Inferior parietal cortex (tissue), 1 donor: ENCODE data around the gene DOCK4.

Experiments used
- DNase-seq: peaks from one replicate; pipeline ENCODE4 v3.0.0-alpha.2; 2016; ENCODE audit errors: extremely low spot score

Gene DOCK4

DNA sequence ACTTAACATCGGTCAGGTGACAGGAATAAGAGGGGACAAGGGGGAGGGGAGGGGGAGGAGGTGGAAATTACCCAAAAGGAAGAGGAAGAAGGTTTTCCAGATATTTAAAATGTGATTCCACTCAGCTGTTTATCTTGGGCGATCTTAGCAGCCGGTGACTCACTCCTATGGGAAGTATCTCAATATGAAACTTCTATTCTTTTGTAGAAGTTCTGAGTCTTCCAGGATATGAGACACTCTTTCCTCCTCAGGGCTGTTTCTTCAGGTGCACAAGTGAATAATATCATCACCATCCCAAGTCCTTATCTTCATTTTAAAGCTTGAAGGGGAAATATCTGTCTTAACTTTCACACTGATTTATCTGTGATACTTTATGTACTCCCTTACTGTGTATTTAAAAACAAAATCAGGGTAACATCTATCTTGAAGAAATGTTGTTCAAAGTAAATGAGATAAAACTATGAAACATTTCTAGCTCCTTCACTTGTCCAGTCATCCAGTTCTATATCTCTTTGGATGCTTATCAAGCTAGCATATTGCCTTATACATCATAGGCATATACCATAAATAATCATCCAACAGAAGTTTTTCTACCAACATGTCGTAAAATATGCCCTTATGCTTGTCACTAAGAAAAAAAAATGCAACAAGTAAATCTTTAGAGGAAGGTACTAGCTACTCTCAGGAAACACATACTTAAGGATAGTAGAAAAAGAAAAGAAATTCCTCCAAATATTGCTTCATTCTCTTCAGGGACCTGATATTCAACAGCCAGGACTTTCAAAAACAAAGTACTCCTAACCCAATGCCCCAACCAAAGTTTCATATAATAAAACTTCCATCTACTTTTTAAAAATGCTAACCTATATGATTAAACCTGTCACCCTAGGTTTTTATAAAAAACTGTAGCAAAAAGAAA, 13.7 kb downstream of the DOCK4 start:
- DNase-seq, result no peak

DNA sequence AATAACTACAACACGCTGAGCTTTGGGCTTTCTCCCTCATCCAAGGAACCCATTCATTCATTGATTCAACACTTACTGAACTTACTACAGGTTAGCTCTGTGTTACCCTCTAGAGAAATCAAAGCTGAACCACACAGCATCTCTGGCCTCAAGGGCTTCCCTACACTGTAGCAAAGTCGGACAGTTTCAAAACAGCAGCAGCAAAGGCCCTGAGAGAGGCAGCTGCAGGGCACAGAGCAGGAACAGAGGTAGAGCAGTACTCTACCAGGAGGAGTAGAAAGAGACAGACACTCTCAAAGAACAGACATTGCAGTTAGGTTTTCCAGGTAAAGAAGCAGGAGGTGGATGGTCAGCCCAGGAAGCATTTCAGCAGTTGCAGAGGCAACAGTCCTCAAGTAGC, 16.1 kb downstream of the DOCK4 start:
- DNase-seq, result no peak

DNA sequence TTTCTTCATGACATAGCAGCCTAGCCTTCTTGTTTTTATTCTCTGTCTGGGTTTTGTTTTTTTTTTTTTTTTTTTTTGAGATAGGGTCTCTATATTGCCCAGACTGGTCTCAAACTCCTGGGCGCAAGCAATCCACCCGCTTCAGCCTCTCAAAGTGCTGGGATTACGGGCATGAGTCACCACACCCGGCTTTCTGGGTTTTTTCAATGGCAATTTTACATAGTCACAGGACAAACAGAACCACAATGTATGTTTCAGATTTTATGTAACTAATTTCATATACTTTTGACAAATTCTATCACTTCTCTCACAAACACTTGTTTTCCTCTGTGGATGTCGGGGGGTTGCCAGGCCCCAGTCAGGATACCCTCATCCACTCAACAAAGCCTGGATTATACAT, 16.5 kb downstream of the DOCK4 start:
- DNase-seq, result no peak

DNA sequence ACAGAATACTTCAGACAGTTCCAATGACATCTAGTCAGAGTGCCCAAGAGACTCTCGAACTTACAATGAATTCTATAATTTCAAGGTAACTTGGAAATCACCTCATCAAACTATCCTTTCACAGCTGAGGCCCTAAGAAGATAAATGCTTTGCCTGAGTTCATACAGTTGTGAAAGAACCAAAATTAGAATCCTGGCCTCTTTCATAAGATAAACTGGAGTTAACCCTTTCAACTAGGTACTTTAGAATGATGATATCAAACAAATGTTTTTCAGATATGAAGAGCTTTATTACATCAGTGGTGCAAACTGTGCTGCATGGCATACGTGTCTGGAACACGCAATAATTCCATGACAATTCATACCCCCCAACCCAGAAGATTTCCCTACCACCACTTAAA, 17.9 kb downstream of the DOCK4 start:
- DNase-seq, result no peak

DNA sequence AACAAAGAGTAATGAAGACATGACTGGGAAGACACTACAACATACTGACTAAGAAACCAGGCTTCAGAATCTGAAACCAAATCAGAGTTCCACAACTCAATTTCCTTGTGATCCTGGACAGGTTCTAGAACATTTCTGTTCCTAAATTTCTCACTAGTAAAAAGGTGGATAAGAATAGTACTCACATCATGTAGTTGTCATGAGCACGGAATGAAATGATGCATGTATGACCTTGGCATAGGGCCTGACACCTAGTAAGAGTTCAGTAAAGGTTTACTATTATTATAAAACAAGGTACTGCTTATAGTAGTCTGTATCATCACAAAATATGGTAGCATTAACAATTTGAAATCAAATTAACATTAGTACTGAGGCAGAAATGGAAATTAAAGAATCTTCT, 19.9 kb downstream of the DOCK4 start:
- no peak for DNase-seq

DNA sequence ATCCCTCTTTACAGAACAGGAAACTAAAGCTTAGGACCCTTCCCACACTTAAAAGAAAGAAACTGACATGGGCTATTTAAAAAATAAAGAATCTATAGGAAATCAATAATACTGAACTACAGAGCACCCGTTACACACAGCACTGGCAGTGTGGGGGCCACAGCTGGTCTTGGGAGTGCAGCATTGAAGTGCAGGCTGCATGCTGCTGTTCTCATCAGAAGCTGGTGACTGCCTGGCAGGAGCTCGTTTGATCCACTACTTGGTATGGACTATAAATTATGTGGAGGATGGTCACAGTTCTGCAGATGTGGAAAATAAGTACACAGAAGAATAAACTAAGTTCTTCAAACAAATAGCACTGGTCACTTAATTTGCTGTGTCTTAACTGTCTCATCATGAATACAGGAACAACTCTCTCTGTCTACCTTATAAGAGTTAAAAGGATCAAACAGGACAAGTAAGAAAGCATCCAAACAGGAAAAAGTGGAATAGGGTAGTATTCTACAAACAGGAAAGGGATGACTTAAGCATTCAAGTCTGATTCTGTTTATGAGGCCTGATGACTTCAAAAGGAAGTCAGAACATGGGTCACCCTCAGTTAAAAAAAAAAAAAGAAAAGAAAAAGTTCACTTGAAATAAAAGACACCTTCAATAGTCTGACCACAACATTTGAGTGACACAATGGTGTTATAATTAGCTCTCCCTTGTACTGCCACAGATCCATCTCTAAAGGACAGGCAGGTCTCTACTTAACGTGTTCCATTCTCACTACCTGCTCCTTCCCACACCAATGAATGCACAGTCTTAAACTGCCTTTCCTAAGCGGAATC, 21.0 kb downstream of the DOCK4 start:
- DNase-seq, result no peak

DNA sequence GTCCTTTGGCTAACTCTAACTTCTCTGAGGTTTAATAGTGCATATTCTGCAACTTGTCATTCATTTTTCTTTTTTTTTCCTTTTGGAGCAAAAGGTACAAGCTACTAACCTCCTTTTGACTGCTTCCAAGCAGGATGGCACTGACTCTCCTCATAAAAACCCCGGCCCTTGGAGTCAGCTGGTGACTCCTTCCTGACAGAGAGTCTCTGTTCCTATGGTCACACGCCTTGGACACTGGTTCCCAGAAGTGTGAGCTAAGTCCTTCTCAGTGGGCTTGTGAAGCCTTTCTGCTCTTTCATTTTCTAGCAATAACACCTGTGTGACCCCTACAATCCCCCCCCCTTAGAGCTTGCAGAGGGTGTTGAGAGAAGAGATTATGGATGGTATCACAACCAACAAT, 21.7 kb downstream of the DOCK4 start:
- no peak for DNase-seq

DNA sequence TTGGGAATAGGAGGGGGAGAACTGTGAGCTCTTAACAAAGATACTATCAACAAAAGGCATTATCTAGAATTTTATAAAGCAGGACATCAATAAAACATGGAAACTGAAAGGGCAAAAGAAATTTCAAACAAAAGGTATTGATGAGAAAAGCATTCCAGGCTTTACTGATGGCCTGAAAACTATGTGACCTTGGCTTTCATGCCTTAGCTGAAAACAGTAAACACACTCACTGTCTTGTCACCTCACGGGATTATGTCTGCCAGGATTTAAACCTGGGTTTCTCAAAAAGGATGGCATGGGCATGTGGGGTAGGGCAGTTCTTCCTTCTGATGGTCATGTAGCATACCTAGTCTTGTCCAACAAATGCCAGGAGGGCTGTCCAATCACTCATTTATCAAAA, 22.9 kb downstream of the DOCK4 start:
- no peak for DNase-seq

DNA sequence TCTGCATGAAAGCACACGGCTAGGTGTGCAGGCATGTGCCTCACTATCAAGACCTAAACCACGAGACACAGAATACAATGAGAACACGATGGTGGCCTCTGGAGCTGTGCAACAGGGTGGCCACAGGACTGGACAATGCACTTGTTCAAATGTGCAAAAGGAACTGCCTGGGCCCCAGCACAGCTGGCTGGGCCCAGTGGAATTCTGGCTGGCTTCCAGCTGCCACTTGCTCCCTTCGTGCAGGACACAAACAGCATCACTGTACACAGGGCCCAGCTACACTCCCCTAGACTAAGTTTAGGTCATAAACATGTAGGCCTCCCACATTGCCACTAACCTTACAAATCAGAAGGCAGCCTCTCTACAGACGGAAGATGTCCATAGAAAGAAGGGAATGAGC, 23.4 kb downstream of the DOCK4 start:
- peak; percentile 79 for DNase-seq

DNA sequence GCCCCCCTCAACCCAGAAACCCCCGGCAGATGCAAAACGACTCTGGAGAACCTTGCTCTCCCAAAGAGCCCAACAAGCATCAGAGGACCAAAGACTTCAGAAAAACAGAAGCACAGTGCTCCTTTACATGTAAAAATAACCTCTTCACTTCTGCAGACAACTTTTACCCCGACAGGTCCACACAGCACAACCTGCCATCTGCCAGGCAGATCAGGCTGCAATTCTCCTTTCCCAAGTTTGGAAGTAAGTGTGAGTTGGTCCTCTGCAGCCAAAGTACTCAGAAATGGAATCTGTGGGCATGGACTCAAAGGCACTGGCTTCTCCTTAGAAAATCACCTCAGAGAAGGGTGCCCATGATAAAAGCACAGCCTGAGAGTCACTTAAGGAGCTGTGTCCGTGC, 26.0 kb downstream of the DOCK4 start:
- no peak for DNase-seq

DNA sequence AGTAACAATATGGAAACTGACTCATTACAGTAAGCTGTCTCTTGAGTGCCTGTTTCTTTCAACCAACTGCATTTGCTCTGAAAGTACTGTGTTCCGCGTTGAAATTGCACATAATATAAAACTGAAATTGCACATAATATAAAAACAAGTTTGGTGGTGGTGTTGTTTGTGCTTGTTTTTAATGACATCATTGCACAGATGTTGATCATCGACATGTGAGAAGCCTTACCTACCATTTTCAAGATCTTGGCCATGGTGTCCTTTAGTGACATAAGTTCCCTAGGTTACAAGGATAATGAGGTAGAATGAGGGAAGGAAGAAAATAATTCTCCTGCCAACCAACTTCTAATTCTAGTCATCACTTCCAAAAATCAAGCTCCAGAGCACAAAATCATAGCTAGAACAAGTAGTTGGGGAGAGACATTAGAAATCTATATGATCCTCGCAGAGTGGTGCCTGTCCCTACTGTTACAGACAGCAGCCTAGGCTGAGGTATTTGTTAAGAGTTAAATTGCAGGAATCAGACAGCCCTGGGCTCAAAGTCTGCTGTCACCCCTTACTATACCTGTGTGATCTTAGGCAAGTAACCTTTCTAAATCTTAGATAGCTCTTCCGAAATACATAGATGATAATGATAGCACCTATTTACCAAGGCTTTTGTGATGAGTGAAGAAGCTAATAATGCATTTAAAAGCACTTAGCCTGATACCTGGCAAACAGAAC, 29.3 kb downstream of the DOCK4 start:
- DNase-seq, result no peak

DNA sequence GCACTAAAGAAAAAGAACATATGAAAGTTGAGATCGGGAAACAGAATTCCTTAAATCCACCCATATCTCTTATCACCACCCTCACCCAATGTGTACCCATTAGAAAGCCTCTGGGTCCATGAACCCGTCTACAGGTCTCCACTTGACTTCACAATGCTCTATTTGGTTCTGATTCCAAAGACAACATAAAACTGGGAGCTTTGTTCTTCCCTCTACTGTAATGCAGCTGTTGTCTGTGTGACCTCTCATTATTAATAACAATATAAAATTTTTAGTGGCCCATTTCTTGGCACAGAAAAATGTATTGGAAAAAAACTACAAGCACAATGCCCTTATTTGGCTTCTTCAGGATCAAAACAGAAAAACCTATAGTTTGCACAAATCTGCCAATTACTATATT, 30.0 kb downstream of the DOCK4 start:
- DNase-seq, result no peak

DNA sequence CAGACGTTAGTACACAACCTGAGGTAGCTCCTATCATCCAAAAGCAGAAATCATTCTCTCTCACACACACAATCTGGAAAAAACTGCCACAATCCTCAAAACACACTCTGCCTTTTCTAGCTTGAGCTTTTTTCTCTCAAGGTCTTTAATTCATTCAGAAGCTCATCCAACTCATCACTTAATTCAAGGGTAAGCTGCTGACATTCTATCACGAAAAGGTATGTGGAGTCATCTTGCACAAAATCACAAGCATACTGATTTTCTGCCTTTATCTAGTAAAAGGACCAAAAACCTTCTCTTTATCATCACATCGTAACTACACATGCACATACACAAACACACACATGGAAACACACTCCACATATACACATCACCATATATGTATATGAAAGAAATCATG, 32.0 kb downstream of the DOCK4 start:
- no peak for DNase-seq

DNA sequence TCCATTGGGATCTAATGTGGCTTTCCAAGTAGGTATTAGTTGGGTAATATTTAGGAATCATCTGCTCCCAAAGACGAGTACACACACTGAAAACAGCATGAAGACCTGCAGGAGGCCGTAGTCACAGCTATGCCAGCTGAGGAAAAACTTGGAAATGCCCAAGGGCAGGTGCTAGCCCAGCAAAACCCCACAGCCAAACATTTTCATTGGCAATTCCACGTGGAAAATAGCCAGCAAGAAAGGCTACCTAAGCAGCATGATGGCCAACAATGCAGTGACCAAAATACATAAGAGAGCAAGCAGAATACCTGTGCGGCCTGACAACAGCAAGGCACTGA, 32.7 kb downstream of the DOCK4 start:
- no peak for DNase-seq

DNA sequence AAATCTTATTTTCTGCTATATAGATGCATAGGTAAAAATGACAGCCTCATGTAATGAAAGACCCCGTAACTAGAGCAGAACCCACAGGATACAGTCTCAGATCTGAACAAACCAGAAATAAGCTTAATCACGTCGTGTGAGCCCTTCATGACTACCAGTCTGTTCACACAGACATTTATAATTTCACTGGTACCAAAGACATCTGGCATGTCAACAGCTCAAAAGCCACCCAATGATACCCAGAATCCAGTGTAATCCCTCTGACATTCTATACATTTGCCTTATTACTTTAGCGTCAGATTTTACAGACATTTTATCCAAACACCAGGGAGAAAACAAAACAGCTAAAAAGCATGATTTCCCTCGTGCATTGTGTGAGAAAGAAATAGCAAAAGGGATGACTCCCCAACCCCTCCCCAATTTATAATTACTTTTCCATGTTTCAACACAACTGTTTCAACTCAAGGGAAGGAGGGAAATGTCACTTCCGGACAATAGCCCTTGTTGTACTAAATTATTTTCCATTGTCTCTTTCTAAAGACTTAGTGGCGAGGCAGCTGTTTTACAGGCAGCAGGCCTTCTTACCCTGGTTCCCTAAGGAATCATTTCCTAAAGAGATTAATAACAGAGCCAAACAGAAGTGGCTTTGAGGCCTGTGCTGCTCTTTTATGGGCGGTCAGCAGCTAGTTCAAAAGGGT, 33.2 kb downstream of the DOCK4 start:
- DNase-seq, result no peak

DNA sequence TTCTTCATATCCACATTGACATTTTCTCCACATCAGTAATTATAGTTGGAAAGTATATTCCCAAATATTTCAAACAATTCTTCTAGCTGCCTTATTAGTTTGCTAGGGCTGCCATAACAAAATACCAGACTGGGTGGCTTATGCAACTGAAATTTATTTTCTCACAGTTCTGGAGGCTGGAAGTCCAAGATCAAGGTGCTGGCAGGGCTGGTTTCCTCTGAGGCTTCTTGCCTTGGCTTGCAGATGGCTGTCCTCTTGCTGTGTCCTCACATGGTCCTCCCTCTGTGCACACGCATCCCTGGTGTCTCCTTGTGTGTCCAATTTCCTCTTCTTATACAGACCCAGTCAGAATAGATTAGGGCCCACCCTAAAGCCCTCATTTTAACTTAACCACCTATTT, 34.5 kb downstream of the DOCK4 start:
- no peak for DNase-seq

DNA sequence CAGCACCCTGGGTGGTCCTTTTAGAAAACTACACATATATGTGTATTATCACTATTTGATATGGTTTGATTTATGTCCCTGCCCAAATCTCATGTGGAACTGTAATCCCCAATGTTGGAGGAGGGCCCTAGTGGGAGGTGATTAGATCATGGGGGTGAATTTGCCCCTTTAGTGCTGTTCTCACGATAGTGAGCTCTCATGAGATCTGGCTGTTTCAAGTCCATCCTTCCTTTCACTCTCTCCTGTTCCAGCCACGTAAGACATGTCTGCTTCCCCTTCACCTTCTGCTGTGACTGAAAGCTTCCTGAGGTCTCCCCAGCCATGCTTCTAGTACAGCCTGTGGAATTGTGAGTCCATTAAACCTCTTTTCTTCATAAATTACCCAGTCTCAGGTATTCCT, 37.3 kb downstream of the DOCK4 start:
- DNase-seq, result no peak

DNA sequence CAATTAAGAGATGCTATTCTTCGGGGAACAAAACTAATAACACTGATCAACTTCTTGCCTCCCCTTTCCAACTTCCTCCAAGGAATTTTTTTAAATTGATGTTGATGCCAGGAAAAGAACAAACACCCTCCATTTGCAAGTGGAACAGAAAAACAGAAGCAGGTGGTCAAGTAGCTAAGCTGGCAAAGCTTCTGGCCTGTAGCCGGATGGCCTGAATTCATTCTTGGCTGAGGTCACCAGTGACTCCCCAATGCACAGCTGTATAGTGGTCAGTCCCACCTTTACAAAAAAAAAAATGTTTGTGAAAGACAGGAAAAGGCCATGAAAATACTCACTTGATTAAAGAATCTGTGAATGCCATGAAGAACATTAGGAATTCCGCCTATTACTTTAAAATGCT, 39.1 kb downstream of the DOCK4 start:
- DNase-seq, result no peak

DNA sequence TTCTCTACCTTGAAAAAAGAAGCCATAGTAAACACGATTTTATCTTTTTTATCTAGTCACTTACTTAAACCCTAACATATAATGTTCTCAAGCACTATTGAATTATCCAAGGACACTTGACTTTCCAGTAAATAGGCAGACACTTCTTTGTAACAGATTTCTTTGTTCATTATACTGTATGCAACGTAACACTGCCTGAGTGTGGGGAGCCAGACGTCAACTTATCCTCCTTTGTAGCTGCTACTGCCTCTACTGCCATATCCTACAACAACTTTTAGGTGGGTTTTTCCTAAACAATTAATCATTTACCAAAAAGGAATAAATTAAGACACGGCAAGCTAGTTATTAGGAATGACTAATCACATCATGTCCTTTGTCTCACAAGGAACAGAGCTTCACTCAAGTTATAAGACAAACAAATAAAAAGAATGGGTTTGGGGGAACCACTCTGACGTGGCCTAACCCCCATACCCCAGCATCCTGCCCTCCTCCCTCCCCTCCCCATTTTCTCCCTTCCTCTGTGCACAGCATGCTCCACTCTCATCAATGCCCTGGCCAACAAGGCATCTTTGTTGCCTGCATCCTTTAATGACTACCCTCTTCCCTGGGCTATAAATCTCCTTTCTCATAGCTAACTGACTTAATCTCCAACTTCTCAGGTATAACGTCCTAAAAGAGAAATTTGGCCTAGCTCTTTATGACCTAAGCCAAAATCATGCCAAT, 43.3 kb downstream of the DOCK4 start:
- DNase-seq, result no peak

DNA sequence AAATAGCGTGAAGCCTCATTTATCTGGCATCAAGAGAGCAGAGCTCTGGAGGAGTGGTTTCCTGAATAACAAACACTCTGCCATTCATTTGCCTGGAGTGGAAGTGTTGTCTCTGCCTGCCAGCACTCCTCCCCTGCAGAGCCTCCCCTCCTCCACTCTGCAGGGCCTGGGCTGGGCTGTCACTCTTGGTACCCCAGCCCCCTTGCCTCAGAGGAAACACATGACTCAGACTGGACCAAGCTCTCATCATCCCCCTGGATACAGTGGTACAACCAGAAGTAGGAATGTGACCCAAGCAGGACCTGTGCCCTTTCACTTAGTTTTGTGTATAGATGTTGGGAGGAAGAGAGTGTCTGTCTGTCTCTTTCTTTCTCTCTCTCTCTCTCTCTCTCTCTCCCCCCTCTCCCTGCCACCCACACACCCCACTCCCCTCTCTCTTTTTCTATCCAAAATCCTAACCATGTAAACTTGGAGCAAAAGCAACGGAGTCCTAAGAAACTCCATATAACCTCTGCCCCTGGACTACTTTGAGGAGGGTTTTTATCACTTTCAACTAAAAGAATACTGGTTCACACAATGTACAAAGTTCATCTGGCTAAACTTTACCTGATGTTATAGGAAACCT, 43.9 kb downstream of the DOCK4 start:
- peak; percentile 72 for DNase-seq
